Fibroblast of villous mesenchyme (primary cell): ENCODE data around the gene CRYZL1. TPM values are rescaled to one million over a fixed set of nuclear protein-coding genes. Genes with fewer than 3 reads are reported as not detected.
"Not testable (repeated sequence)": the region's sequence is repeated elsewhere in the genome, so short reads cannot be mapped to it uniquely, and the experiment has no call there.

Experiments
- DNase-seq: peaks from one replicate; pipeline ENCODE4 v3.0.0-alpha.2; 2010; ENCODE audit warnings: low read depth
- H3K4me3 ChIP-seq: 2 replicates; pipeline ENCODE4 v1.5.1; 2011; ENCODE audit warnings: low read depth, mild to moderate bottlenecking, low read length
- total RNA-seq: library from RNA; depleted of rRNA; stranded (reverse); fragments of >200 nt; gene quantifications from 2 replicates; pipeline ENCODE4 v1.2.3, GENCODE V29; 2012
- TF ChIP-seq, protein P1 (sequence below): IDR thresholded peaks from 2 replicates; pipeline ENCODE4 v1.5.1; 2012; ENCODE audit warnings: low read depth, mild to moderate bottlenecking, low read length; ENCODE audit not compliant: insufficient read depth

Gene CRYZL1
- total RNA-seq, 1 donor, result 28.1 TPM

DNA sequence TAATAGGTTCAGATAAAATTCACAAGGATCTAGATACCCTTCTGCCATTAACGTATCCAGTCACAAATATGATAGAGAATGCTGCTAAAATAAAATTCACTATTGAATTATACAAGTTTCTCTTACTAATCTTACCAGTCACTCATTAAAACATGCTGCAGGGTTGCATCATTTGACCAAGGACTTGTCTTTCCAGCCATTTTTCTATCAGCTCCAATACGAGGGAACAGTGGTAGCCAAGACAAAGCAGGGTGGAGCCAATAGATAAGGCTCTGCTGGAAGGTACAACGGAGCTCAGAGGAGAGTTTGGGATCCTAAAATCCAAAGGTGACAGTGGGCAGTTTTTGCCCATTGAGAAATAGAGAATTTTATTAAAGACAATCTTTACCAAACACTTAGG, 57.1 kb downstream of the CRYZL1 start:
- DNase-seq, result no peak
- TF ChIP-seq, protein P1, sequence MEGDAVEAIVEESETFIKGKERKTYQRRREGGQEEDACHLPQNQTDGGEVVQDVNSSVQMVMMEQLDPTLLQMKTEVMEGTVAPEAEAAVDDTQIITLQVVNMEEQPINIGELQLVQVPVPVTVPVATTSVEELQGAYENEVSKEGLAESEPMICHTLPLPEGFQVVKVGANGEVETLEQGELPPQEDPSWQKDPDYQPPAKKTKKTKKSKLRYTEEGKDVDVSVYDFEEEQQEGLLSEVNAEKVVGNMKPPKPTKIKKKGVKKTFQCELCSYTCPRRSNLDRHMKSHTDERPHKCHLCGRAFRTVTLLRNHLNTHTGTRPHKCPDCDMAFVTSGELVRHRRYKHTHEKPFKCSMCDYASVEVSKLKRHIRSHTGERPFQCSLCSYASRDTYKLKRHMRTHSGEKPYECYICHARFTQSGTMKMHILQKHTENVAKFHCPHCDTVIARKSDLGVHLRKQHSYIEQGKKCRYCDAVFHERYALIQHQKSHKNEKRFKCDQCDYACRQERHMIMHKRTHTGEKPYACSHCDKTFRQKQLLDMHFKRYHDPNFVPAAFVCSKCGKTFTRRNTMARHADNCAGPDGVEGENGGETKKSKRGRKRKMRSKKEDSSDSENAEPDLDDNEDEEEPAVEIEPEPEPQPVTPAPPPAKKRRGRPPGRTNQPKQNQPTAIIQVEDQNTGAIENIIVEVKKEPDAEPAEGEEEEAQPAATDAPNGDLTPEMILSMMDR, result no peak
- H3K4me3 ChIP-seq, result no peak overlapping the region

DNA sequence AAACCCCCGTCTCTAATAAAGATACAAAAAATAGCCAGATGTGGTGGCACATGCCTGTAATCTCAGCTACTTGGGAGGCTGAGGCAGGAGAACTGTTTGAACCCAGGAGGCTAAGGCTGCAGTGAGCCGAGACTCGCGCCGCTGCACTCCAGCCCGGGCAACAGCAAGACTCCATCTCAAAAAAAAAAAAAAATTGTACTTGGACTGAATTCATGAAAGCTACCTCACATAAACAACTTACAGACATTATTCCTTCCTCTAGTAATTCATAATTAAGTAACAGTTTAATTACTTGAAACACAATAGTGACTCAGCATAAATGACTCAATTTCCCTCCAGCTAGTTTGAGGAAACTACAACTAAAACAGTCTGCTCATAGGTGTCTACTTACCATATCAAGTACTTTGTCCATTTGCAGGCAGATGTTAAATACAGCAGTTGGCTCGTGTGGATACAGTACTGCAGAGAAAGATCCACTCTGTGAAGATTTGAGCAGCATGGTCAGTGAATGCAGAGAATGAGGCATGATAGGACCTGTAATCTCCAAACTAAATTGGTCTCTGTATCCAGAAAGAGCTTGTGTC, 62.5 kb downstream of the CRYZL1 start:
- peak; percentile 68 for DNase-seq
- TF ChIP-seq, protein P1, result no peak
- no peak overlapping the region for H3K4me3 ChIP-seq

DNA sequence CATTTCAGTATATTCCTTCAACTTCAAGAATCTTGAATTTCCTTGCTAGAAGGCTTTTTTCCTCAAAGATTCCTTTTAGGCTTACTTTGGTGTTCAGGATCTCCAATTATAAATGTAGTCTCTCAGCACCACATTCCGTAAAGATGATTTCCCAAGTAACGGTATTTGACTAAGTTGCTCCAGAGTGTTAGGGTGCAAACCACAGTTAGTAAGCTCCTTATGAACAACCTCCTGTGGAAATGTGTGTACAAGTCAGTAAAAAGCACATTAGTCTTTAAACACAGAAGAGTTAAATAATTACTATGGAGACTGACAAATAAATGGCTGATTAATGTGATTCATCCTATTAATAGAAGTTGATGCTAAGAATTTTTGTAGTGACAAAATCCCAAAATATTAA, 63.3 kb downstream of the CRYZL1 start:
- no peak overlapping the region for H3K4me3 ChIP-seq
- peak; percentile 29 for DNase-seq
- TF ChIP-seq, protein P1, result no peak

DNA sequence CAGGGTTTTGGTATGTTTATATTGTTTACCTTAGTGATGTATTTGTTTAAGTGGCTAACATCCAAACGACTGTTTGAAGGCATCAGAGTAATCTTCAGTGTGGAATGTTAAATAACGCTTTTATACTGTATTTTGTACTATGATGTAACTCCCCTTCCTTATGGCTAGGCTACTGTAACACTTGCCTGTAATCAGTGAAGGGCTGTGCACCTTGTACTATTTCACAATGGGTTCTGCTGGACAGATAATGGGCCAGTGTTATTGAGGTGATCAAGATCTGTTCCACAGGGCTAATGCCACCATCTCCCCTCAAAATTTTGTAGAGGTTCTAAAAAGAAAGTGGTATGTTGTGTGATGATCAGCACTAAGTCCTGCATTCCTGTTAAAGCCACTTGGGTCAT, 64.8 kb downstream of the CRYZL1 start:
- not testable (repeated sequence) for H3K4me3 ChIP-seq
- peak; percentile 34 for DNase-seq

DNA sequence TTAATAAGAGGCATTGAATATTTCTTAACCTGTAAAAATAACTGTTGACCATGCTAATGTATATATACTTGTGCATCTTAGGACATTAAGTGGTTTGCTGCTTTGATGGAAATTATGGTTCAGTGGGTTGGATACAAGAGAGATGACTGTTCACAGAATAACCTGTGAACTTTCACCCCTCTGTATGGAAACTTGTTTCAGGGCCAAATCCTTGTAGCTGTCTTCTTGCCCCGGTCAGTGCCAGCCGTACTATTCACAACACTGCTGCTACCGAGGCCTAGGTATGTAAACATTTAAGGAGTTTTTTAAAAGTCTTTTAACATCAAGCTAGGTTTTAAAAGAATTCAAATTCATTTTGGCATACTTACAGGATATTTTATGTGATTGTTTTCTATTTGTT, 69.2 kb downstream of the CRYZL1 start:
- peak; percentile 30 for DNase-seq
- no peak overlapping the region for H3K4me3 ChIP-seq
- TF ChIP-seq, protein P1, result no peak

DNA sequence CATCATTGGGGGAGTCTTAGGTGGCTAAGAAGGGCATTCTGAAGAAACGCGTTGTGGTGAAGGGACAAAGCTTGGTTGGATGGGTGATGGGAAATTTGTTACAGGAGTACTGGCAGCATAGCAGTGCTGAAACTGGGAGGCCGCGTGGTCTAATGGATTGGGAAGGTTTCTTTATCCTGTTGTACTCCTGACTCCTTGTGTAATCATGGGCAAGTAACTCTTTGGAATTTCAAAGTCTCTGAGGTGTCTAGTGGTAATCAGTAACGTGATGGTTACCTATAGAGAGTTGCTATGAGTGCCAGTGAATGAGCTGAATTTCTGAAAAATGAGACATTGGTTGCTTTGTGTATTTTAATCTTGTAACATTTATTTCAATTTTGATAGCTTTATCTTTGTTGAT, 71.5 kb downstream of the CRYZL1 start:
- TF ChIP-seq, protein P1, result no peak
- no peak overlapping the region for H3K4me3 ChIP-seq

DNA sequence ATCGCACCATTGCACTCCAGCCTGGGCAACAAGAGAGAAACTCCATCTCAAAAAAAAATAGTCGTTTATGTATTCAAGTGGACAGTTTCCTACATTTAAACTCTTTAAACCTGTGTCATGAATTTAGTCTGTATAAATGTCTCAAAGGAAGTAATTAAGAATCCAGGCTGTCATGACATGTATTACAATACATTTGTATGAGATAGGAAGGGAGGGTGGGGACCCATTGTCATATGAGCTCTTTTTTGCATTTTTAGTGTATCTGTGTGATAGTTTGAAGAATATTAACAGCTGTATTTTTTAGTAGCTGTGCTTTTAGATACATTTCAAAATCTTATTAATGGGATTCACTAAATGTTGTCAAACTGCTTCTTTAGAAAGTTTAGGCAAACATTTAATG, 73.1 kb downstream of the CRYZL1 start:
- TF ChIP-seq, protein P1, result no peak
- no peak overlapping the region for H3K4me3 ChIP-seq
- no peak for DNase-seq

More for the DNA sequence above, 71.5 kb downstream of the CRYZL1 start:
- no peak for DNase-seq
